ENCODE results near the gene HASPIN. TPM values are rescaled to one million over a fixed set of nuclear protein-coding genes. Genes with fewer than 3 reads are reported as not detected.

HASPIN gene
- total and polyA plus RNA-seq, 2 of the 8 experiments (the other 6 are each of a cell fraction or from before 2014, with no cell fraction given), result 7.8 to 29.5 TPM

DNA sequence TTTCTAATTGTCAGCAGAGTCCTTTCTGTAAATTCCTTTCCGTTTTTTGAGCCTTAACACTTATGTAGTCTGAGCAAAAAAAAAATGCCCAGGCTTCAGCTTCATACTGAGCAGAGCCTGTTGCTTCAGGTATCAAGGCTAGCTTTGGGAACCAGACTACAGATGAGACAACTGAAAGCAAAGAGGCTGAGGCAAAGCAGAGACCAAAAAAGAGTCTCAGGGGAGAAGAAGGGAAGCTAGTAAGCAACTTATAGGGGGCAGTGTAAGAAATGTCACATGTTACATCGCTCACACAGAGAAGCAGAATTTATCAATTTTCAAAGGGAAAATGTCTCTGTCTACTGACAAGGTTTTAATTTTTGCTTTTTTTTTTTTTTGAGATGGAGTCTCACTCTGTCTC lies 3.3 kb downstream of the HASPIN start:
- Histone ChIP-seq H2BK12ac (ENCODE audit: low read depth, low read length) (no peak overlapping the region), H3K9ac (replicated peaks in 1 of 4; ENCODE audit: extremely low read depth in 1 of 4, low read depth in 3 of 4, low read length in 3 of 4) (no peak overlapping the region), H2BK120ac (replicated peaks; ENCODE audit: low read depth, low read length) (no peak overlapping the region), H2BK20ac (ENCODE audit: low read length) (no peak overlapping the region), H3K27me3 (replicated peaks in 1 of 4; ENCODE audit: control insufficient read depth in 3 of 4, extremely low read depth in 1 of 4, insufficient read depth in 3 of 4, low read length in 3 of 4) (no peaks in the 10 kb centered on the region), H3K79me2 (ENCODE audit: control insufficient read depth in 1 of 2, insufficient read depth in 2 of 2, low read length in 2 of 2) (peaks cover 10 to 42% of the 10 kb centered on the region in 2 experiments), H3K23me2 (ENCODE audit: low read depth, low read length) (peaks cover 12% of the 10 kb centered on the region), H2BK15ac (ENCODE audit: low read length) (no peak overlapping the region), H4K91ac (replicated peaks; ENCODE audit: insufficient read length, low read length) (no peak overlapping the region), H3K14ac (ENCODE audit: insufficient read length) (no peak overlapping the region), H3K4ac (replicated peaks; ENCODE audit: insufficient read length, low read depth, low read length) (no peak overlapping the region), H3K4me3 (ENCODE audit: extremely low read depth in 1 of 4, insufficient read depth in 2 of 4, low read depth in 3 of 4, low read length in 4 of 4) (no peak overlapping the region), H3K23ac (ENCODE audit: insufficient read length) (no peak overlapping the region), H3K4me1 (replicated peaks in 1 of 4; ENCODE audit: control insufficient read depth in 3 of 4, insufficient read depth in 4 of 4, low read length in 3 of 4) (peaks cover 4 to 13% (median 9%) of the 10 kb centered on the region in 4 experiments; a peak in 5 of 7 replicates), H3K9me3 (ENCODE audit: insufficient read depth in 2 of 2, low read depth in 1 of 2, low read length in 1 of 2) (no peaks in the 10 kb centered on the region), H4K5ac (ENCODE audit: insufficient read length, low read depth, low read length) (no peak overlapping the region), H3K4me2 (ENCODE audit: insufficient read depth in 1 of 2, low read depth in 2 of 2, low read length in 2 of 2) (no peak overlapping the region), H3K79me1 (ENCODE audit: low read depth, low read length) (peaks cover 14% of the 10 kb centered on the region), H3K27ac (ENCODE audit: low read depth, low read length) (no peak overlapping the region), H2BK5ac (ENCODE audit: low read depth, low read length) (no peak overlapping the region), H3K56ac (replicated peaks; ENCODE audit: insufficient read length, low read depth, low read length) (no peak overlapping the region), H2AK5ac (ENCODE audit: low read depth, low read length) (no peak overlapping the region), H4K8ac (ENCODE audit: extremely low read depth, insufficient read depth, low read length) (no peak overlapping the region), H3K18ac (ENCODE audit: extremely low read depth, low read length) (no peak overlapping the region), H2AFZ (ENCODE audit: low read length) (no peak overlapping the region), H4K20me1 (replicated peaks in 1 of 2; ENCODE audit: control insufficient read depth in 1 of 2, insufficient read depth in 2 of 2, low read length in 2 of 2) (peaks cover 4 to 18% of the 10 kb centered on the region in 2 experiments), H3K36me3 (ENCODE audit: control insufficient read depth in 2 of 4, insufficient read depth in 4 of 4, low read length in 3 of 4) (peaks cover 8 to 25% (median 11%) of the 10 kb centered on the region in 4 experiments)
- no peak for FAIRE-seq
- WGBS, 2 experiments (ENCODE audit: extremely low coverage in 1 of 2, insufficient coverage in 1 of 2, insufficient read length in 1 of 2, insufficient replicate concordance in 2 of 2, low coverage in 1 of 2, low lambda C conversion rate in 2 of 2, missing lambda C conversion rate in 1 of 2), result 94% methylated on average over 2 of the region's 2 CpGs; no CpG with 5 or more reads in 1 of the 2 experiments
- ChIA-PET CTCF (ENCODE audit: partially characterized antibody) (interaction anchor here (9.3 kb wide), 1 partner anchor 10 kb away, joined by 72 read pairs; no protein-coding TSS in a partner anchor), POLR2A (ENCODE audit: partially characterized antibody) (interaction anchor here (0.7 to 1.2 kb wide), 4 partner anchors 9 to 12 kb away, joined by 3 read pairs; no protein-coding TSS in a partner anchor)
- TF ChIP-seq TBP (IDR thresholded peaks at IDR 0.05; ENCODE audit: low read depth, low read length) (no peak), HDAC6 (IDR thresholded peaks at IDR 0.05; ENCODE audit: low read depth, low read length) (no peak), TAF1 (IDR thresholded peaks at IDR 0.05; ENCODE audit: low read depth, low read length) (no peak)
- DNase-seq (ENCODE audit: low read depth in 1 of 2, low spot score in 2 of 2), result no peak

Data from H1 (cell line).